HG03565 (cell line): Measurements from ENCODE around the gene ABCC9.
"Not testable (repeated sequence)": the region's sequence is repeated elsewhere in the genome, so short reads cannot be mapped to it uniquely, and the experiment has no call there.

Source experiments
- ATAC-seq: cut with Tn5 transposase; IDR thresholded peaks from one replicate; pipeline ENCODE4 v1.9.1; 2021; ENCODE audit warnings: mild to moderate bottlenecking, moderate library complexity; ENCODE audit not compliant: unreplicated experiment

The ABCC9 gene

GRCh38 chr12:21819236-21819635 is 122.0 kb downstream of the ABCC9 start:
- ATAC-seq: no peak

GRCh38 chr12:21818627-21819026 is 122.6 kb downstream of the ABCC9 start:
- no peak for ATAC-seq

GRCh38 chr12:21815306-21816062 is 125.7 kb downstream of the ABCC9 start:
- ATAC-seq: no peak

GRCh38 chr12:21814814-21815213 is 126.4 kb downstream of the ABCC9 start:
- ATAC-seq: no peak

GRCh38 chr12:21814327-21814726 is 126.9 kb downstream of the ABCC9 start:
- ATAC-seq: no peak

- ATAC-seq: no peak
Measured at GRCh38 chr12:21813751-21814150, 127.5 kb downstream of the ABCC9 start.

- ATAC-seq: no peak
Measured at GRCh38 chr12:21813125-21813524, 128.1 kb downstream of the ABCC9 start.

- ATAC-seq: not testable (repeated sequence)
Measured at GRCh38 chr12:21812340-21812739, 128.9 kb downstream of the ABCC9 start.

GRCh38 chr12:21809100-21809499 is 132.1 kb downstream of the ABCC9 start:
- ATAC-seq: no peak

- no peak for ATAC-seq
Measured at GRCh38 chr12:21806255-21806654, 135.0 kb downstream of the ABCC9 start.

- ATAC-seq: no peak
Measured at GRCh38 chr12:21801522-21802288, 139.5 kb downstream of the ABCC9 start.

GRCh38 chr12:21800011-21800410 is 141.2 kb downstream of the ABCC9 start:
- ATAC-seq: no peak

GRCh38 chr12:21797539-21797938 is 143.7 kb downstream of the ABCC9 start:
- no peak for ATAC-seq

- no peak for ATAC-seq
Measured at GRCh38 chr12:21795648-21796328, 145.4 kb downstream of the ABCC9 start.

GRCh38 chr12:21794807-21795595 is 146.2 kb downstream of the ABCC9 start:
- ATAC-seq: not testable (repeated sequence)

- not testable (repeated sequence) for ATAC-seq
Measured at GRCh38 chr12:21789687-21790086, 151.5 kb downstream of the ABCC9 start.

GRCh38 chr12:21788089-21788983 is 152.9 kb downstream of the ABCC9 start:
- no peak for ATAC-seq

GRCh38 chr12:21786041-21786531 is 155.1 kb downstream of the ABCC9 start:
- no peak for ATAC-seq

GRCh38 chr12:21782723-21783122 is 158.5 kb downstream of the ABCC9 start:
- not testable (repeated sequence) for ATAC-seq

GRCh38 chr12:21780786-21781185 is 160.4 kb downstream of the ABCC9 start:
- no peak for ATAC-seq
